H9 (cell line): ENCODE data around the gene LBX2. TPM values are rescaled to one million over a fixed set of nuclear protein-coding genes. Genes with fewer than 3 reads are reported as not detected.
A peak's percentile ranks its signal among the peaks of the same experiment; 100 is the strongest.

Source experiments
- DNase-seq: peaks from one replicate; pipeline ENCODE4 v3.0.0-alpha.2; 2017
- H2AFZ ChIP-seq: one replicate; pipeline ENCODE4 v1.6.1; 2013; ENCODE audit warnings: mild to moderate bottlenecking, low read length, control low read depth, moderate library complexity
- H2AK5ac ChIP-seq: 2 replicates; pipeline ENCODE4 v1.6.1; 2013; ENCODE audit warnings: low read length, control low read depth, mixed read lengths; ENCODE audit not compliant: insufficient read length
- H2BK120ac ChIP-seq: one replicate; pipeline ENCODE4 v1.6.1; 2013; ENCODE audit warnings: low read depth, mild to moderate bottlenecking, low read length, control low read depth, inconsistent platforms; ENCODE audit not compliant: poor library complexity, severe bottlenecking
- H2BK12ac ChIP-seq: 2 replicates; pipeline ENCODE4 v1.6.1; 2013; ENCODE audit warnings: low read length, control low read depth, mixed read lengths, low read depth; ENCODE audit not compliant: insufficient read length
- H2BK15ac ChIP-seq: 2 replicates; pipeline ENCODE4 v1.6.1; 2013; ENCODE audit warnings: low read depth, low read length, control low read depth
- H2BK20ac ChIP-seq: one replicate; pipeline ENCODE4 v1.6.1; 2013; ENCODE audit warnings: low read depth, mild to moderate bottlenecking, low read length, control low read depth, inconsistent platforms; ENCODE audit not compliant: poor library complexity, severe bottlenecking
- H2BK5ac ChIP-seq: 2 replicates; pipeline ENCODE4 v1.6.1; 2013; ENCODE audit warnings: low read length, control low read depth, mixed read lengths; ENCODE audit not compliant: insufficient read length
- H3K14ac ChIP-seq: 2 replicates; pipeline ENCODE4 v1.6.1; 2013; ENCODE audit warnings: low read length, control low read depth; ENCODE audit not compliant: insufficient read depth
- H3K18ac ChIP-seq: 2 replicates; pipeline ENCODE4 v1.6.1; 2013; ENCODE audit warnings: low read depth, mild to moderate bottlenecking, mixed read lengths, low read length, control low read depth; ENCODE audit not compliant: insufficient read length
- H3K23ac ChIP-seq: 2 replicates; pipeline ENCODE4 v1.6.1; 2013; ENCODE audit warnings: low read length, control low read depth, mixed read lengths, low read depth; ENCODE audit not compliant: insufficient read length
- H3K23me2 ChIP-seq: 2 replicates; pipeline ENCODE4 v1.6.1; 2013; ENCODE audit warnings: low read depth, mild to moderate bottlenecking, mixed read lengths, low read length, control low read depth; ENCODE audit not compliant: insufficient read length, poor library complexity, severe bottlenecking
- H3K27ac ChIP-seq: 2 replicates; pipeline ENCODE4 v1.5.1; 2013; ENCODE audit warnings: low read length, control low read depth, mixed read lengths, low read depth; ENCODE audit not compliant: insufficient read length
- H3K27me3 ChIP-seq: 2 replicates; pipeline ENCODE4 v1.6.1; 2013; ENCODE audit warnings: low read length, control low read depth, inconsistent platforms; ENCODE audit not compliant: insufficient read depth
- H3K4ac ChIP-seq: 2 replicates; pipeline ENCODE4 v1.6.1; 2013; ENCODE audit warnings: low read depth, mild to moderate bottlenecking, control low read depth, inconsistent platforms, low read length, moderate library complexity
- H3K4me1 ChIP-seq: 2 replicates; pipeline ENCODE4 v1.6.1; 2013; ENCODE audit warnings: low read length, control low read depth, inconsistent platforms; ENCODE audit not compliant: insufficient read depth
- H3K4me2 ChIP-seq: 2 replicates; pipeline ENCODE4 v1.6.1; 2013; ENCODE audit warnings: low read length, control low read depth, mixed read lengths; ENCODE audit not compliant: insufficient read length, insufficient read depth
- H3K56ac ChIP-seq: 2 replicates; pipeline ENCODE4 v1.6.1; 2013; ENCODE audit warnings: low read depth, mild to moderate bottlenecking, mixed read lengths, low read length, control low read depth; ENCODE audit not compliant: insufficient read length
- H3K79me1 ChIP-seq: 2 replicates; pipeline ENCODE4 v1.6.1; 2013; ENCODE audit warnings: low read depth, mild to moderate bottlenecking, moderate library complexity, low read length, control low read depth, inconsistent platforms; ENCODE audit not compliant: insufficient read depth, poor library complexity, severe bottlenecking
- H3K79me2 ChIP-seq: 2 replicates; pipeline ENCODE4 v1.6.1; 2013; ENCODE audit warnings: low read length, control low read depth, inconsistent platforms; ENCODE audit not compliant: insufficient read depth
- H3K9ac ChIP-seq: 2 replicates; pipeline ENCODE4 v1.6.1; 2013; ENCODE audit warnings: low read length, control low read depth, mixed read lengths; ENCODE audit not compliant: insufficient read length; ENCODE audit errors: extremely low read depth
- H3K9me3 ChIP-seq: one replicate; pipeline ENCODE4 v1.6.1; 2013; ENCODE audit warnings: low read depth, low read length, inconsistent platforms; ENCODE audit not compliant: control insufficient read depth
- H3T11ph ChIP-seq: one replicate; pipeline ENCODE4 v1.6.1; 2013; ENCODE audit warnings: mild to moderate bottlenecking, low read length, control low read depth, inconsistent platforms
- H4K20me1 ChIP-seq: one replicate; pipeline ENCODE4 v1.6.1; 2013; ENCODE audit not compliant: control insufficient read depth, insufficient read length, insufficient read depth
- H4K5ac ChIP-seq: 2 replicates; pipeline ENCODE4 v1.6.1; 2013; ENCODE audit warnings: low read depth, mild to moderate bottlenecking, mixed read lengths, low read length, control low read depth; ENCODE audit not compliant: insufficient read length
- H4K8ac ChIP-seq: replicated peaks from 2 replicates; pipeline ENCODE4 v1.6.1; 2013; ENCODE audit warnings: low read length, control low read depth, mixed read lengths, low read depth; ENCODE audit not compliant: insufficient read length
- H4K91ac ChIP-seq: 2 replicates; pipeline ENCODE4 v1.6.1; 2013; ENCODE audit warnings: low read depth, mild to moderate bottlenecking, moderate library complexity, mixed read lengths, low read length, control low read depth; ENCODE audit not compliant: insufficient read length
- H3K27ac Mint-ChIP-seq, 3 experiments: 2 replicates in 2 of 3; 3 replicates in 1 of 3; pipeline ENCODE4 v1.8.0; 2020 to 2021; ENCODE audit warnings: mixed read lengths in 3 of 3, mild to moderate bottlenecking in 1 of 3, moderate library complexity in 1 of 3
- H3K27me3 Mint-ChIP-seq: 2 replicates; pipeline ENCODE4 v1.8.0; 2021; ENCODE audit warnings: low read depth, mild to moderate bottlenecking, moderate library complexity, mixed read lengths
- H3K36me3 Mint-ChIP-seq, 3 experiments: 2 replicates in 2 of 3; 3 replicates in 1 of 3; pipeline ENCODE4 v1.8.0; 2020 to 2021; ENCODE audit warnings: low read depth in 3 of 3, mixed read lengths in 3 of 3; ENCODE audit not compliant: insufficient read depth in 1 of 3
- H3K4me1 Mint-ChIP-seq, 2 experiments: 2 replicates each; pipeline ENCODE4 v1.8.0; 2020; ENCODE audit warnings: mixed read lengths in 2 of 2
- H3K4me3 Mint-ChIP-seq, 2 experiments: 2 replicates in 1 of 2; 3 replicates in 1 of 2; pipeline ENCODE4 v1.8.0; 2020 to 2021; ENCODE audit warnings: mild to moderate bottlenecking in 2 of 2, mixed read lengths in 2 of 2, moderate library complexity in 1 of 2
- H3K9me3 Mint-ChIP-seq, 2 experiments: 2 replicates in 1 of 2; 3 replicates in 1 of 2; pipeline ENCODE4 v1.8.0; 2020; ENCODE audit warnings: mild to moderate bottlenecking in 2 of 2, mixed read lengths in 2 of 2, moderate library complexity in 1 of 2
- CTCF ChIP-seq: fragments of 200-600 bp; sonication (generic); conservative IDR thresholded peaks from 3 replicates; pipeline ENCODE4 v1.8.0; 2021; ENCODE audit warnings: antibody characterized with exemption, mild to moderate bottlenecking
- WGBS: extraction: QIAGEN DNeasy Blood & Tissue Kit; methylation state at CpG from one replicate; pipeline ENCODE4 v1.1.7; 2013; ENCODE audit warnings: missing lambda C conversion rate, low lambda C conversion rate, mixed read lengths; ENCODE audit not compliant: insufficient read length; ENCODE audit errors: extremely low coverage; 5-methylcytosine and 5-hydroxymethylcytosine counted together
- total RNA-seq: library from RNA; stranded (reverse); gene quantifications from 2 replicates; pipeline ENCODE4 v1.2.1, GENCODE V29; 2021

The LBX2 gene
- total RNA-seq, 1 experiment from 2014 or later = 1.1 TPM

- H3T11ph ChIP-seq = no peak overlapping the region
- Mint-ChIP-seq H3K36me3 (peaks cover 10 to 29% (median 24%) of the 10 kb centered on the region in 3 experiments; a peak in 6 of 7 replicates), H3K4me3 (peak overlapping the region; percentile 95 to 98), H3K27me3 (no peaks in the 10 kb centered on the region), H3K9me3 (no peaks in the 10 kb centered on the region), H3K4me1 (peaks cover 9 to 13% of the 10 kb centered on the region in 2 experiments), H3K27ac (no peak overlapping the region; a peak in 1 of 7 replicates)
- no peak for DNase-seq
- H2BK5ac ChIP-seq = no peak overlapping the region
- no peaks in the 10 kb centered on the region for H3K9me3 ChIP-seq
- H2AK5ac ChIP-seq = no peak overlapping the region
- H4K5ac ChIP-seq = no peak overlapping the region
- H2BK12ac ChIP-seq = no peak overlapping the region
- H2BK15ac ChIP-seq = no peak overlapping the region
- H3K27me3 ChIP-seq = no peaks in the 10 kb centered on the region
- no peak overlapping the region for H2BK120ac ChIP-seq
- H3K4me1 ChIP-seq = peaks cover under 1% of the 10 kb centered on the region; the same call in 1 of the 2 replicates
- no peak overlapping the region for H4K91ac ChIP-seq
- H3K27ac ChIP-seq = no peak overlapping the region
- WGBS = no CpG with 5 or more reads among the region's 13 CpGs
- TF ChIP-seq CTCF = no peak
- H2BK20ac ChIP-seq = no peak overlapping the region
- H3K23ac ChIP-seq = no peak overlapping the region
- H3K9ac ChIP-seq = peak overlapping the region; percentile 35
- no peak overlapping the region for H3K56ac ChIP-seq
- no peak overlapping the region for H4K8ac ChIP-seq
- H4K20me1 ChIP-seq = peaks cover 2% of the 10 kb centered on the region
- no peaks in the 10 kb centered on the region; the same call in 1 of the 2 replicates for H3K79me2 ChIP-seq
- H3K79me1 ChIP-seq = peaks cover 4% of the 10 kb centered on the region
- no peak overlapping the region for H3K18ac ChIP-seq
- H3K4me2 ChIP-seq = peak overlapping the region; percentile 44
- no peaks in the 10 kb centered on the region for H3K23me2 ChIP-seq
- no peak overlapping the region for H3K4ac ChIP-seq
- no peak overlapping the region; the same call in 1 of the 2 replicates for H3K14ac ChIP-seq
- no peak overlapping the region for H2AFZ ChIP-seq
These were observed 35.0 kb downstream of the LBX2 start for GRCh38 chr2:74464406-74464805.
